HG03045 (cell line): ENCODE data around the gene FXYD2.

Experiments
- ATAC-seq: cut with Tn5 transposase; IDR thresholded peaks from one replicate; pipeline ENCODE4 v1.9.1; 2021; ENCODE audit warnings: mild to moderate bottlenecking, moderate library complexity; ENCODE audit not compliant: unreplicated experiment

The FXYD2 gene

GRCh38 chr11:117836077-117836960 lies 11.8 kb upstream of the FXYD2 start:
- ATAC-seq = no peak

GRCh38 chr11:117835576-117835975 lies 11.0 kb upstream of the FXYD2 start:
- ATAC-seq = no peak

GRCh38 chr11:117834838-117835443 lies 10.4 kb upstream of the FXYD2 start:
- ATAC-seq = no peak

- ATAC-seq = no peak
Measured at GRCh38 chr11:117834068-117834810, 9.7 kb upstream of the FXYD2 start.

- ATAC-seq = no peak
Measured at GRCh38 chr11:117833401-117833891, 8.9 kb upstream of the FXYD2 start.

GRCh38 chr11:117832511-117832910 lies 8.0 kb upstream of the FXYD2 start:
- ATAC-seq = no peak

- no peak for ATAC-seq
Measured at GRCh38 chr11:117831661-117832415, 7.3 kb upstream of the FXYD2 start.

- no peak for ATAC-seq
Measured at GRCh38 chr11:117830674-117831351, 6.3 kb upstream of the FXYD2 start.

GRCh38 chr11:117830072-117830471 lies 5.5 kb upstream of the FXYD2 start:
- ATAC-seq = no peak

- ATAC-seq = peak; percentile 8
Measured at GRCh38 chr11:117829369-117829725, 4.8 kb upstream of the FXYD2 start.

- ATAC-seq = peak; percentile 41
Measured at GRCh38 chr11:117828611-117829368, 4.2 kb upstream of the FXYD2 start.

- no peak for ATAC-seq
Measured at GRCh38 chr11:117827521-117828511, 3.3 kb upstream of the FXYD2 start.

- no peak for ATAC-seq
Measured at GRCh38 chr11:117826832-117827231, 2.3 kb upstream of the FXYD2 start.

GRCh38 chr11:117826190-117826570 lies 1.6 kb upstream of the FXYD2 start:
- no peak for ATAC-seq

- no peak for ATAC-seq
Measured at GRCh38 chr11:117825538-117826189, 1.1 kb upstream of the FXYD2 start.

GRCh38 chr11:117823946-117824420 lies 561 bp downstream of the FXYD2 start:
- ATAC-seq = no peak

GRCh38 chr11:117823294-117823945 lies 1.1 kb downstream of the FXYD2 start:
- no peak for ATAC-seq
